Left lung (tissue), 10 donors: ENCODE data around the gene FRMD4B. TPM values are rescaled to one million over a fixed set of nuclear protein-coding genes. Genes with fewer than 3 reads are reported as not detected.
A peak's percentile ranks its signal among the peaks of the same experiment; 100 is the strongest.

ENCODE experiments used
- ATAC-seq: fragments of 200-7000 bp; cut with Tn5 transposase; one replicate; pipeline ENCODE4 v1.9.1; 2020; ENCODE audit warnings: moderate library complexity
- DNase-seq, 4 donors: peaks; one replicate each; pipeline ENCODE4 v3.0.0-alpha.2; 2013 to 2020
- H3K27ac ChIP-seq, 2 donors: fragments of 200-600 bp; sonication (generic) in 1 of 2; one replicate each; pipeline versions ENCODE4 v1.5.0 to v1.8.0; 2020 to 2021
- H3K27me3 ChIP-seq, 2 donors: fragments of 200-600 bp; sonication (generic) in 1 of 2; one replicate each; pipeline versions ENCODE4 v1.5.0 to v1.8.0; 2020 to 2021
- H3K36me3 ChIP-seq, 2 donors: fragments of 200-600 bp; sonication (generic) in 1 of 2; one replicate each; pipeline versions ENCODE4 v1.5.0 to v1.8.0; 2020 to 2021
- H3K4me1 ChIP-seq, 2 donors: fragments of 200-600 bp; one replicate each; pipeline ENCODE4 v1.8.0; 2021
- H3K4me3 ChIP-seq, 2 donors: fragments of 200-600 bp; sonication (generic) in 1 of 2; one replicate each; pipeline versions ENCODE4 v1.5.0 to v1.8.0; 2020 to 2021; ENCODE audit warnings: mild to moderate bottlenecking in 1 of 2
- H3K9me3 ChIP-seq, 2 donors: fragments of 200-600 bp; sonication (generic) in 1 of 2; one replicate each; pipeline versions ENCODE4 v1.5.0 to v1.8.0; 2020 to 2021
- CTCF ChIP-seq, 2 donors: fragments of 200-600 bp; sonication (generic) in 1 of 2; IDR thresholded peaks; one replicate each; pipeline versions ENCODE4 v1.5.0 to v1.8.0; 2021; ENCODE audit warnings: antibody characterized with exemption in 2 of 2
- intact Hi-C, 2 donors: fragments of 100-400 bp; cut with DNase I; formaldehyde crosslinking; loops; one replicate each; pipeline versions ENCODE4 v1.11.2 to v1.14.2; 2022
- polyA plus RNA-seq, 6 donors: library from polyadenylated mRNA; unstranded; fragments of 120-200 nt; gene quantifications; one replicate each; pipeline ENCODE4 v1.2.1, GENCODE V29; 2013; ENCODE audit not compliant: insufficient read length in 6 of 6
- total RNA-seq, 2 donors: library from RNA; stranded (reverse); fragmentation: NEBNext Ultra II Directional; extraction: Animal tissue kit (Norgen Biotek cat#: 25700); gene quantifications; one replicate each; pipeline ENCODE4 v1.2.1, GENCODE V29; 2021
- donor health status: DM: no; HTN: yes; CAD: no.
- donor health status: DM: no; HTN: no; CAD: no.

Gene FRMD4B
- total and polyA plus RNA-seq, 8 donors = 49.0 to 78.7 (median 71.1) TPM

GRCh38 chr3:69290430-69290829, 95.5 kb downstream of the FRMD4B start:
- no peak overlapping the region for H3K4me3 ChIP-seq
- H3K9me3 ChIP-seq = no peaks in the 10 kb centered on the region
- no peak for TF ChIP-seq CTCF (IDR thresholded peaks at IDR 0.05)
- H3K4me1 ChIP-seq = peaks cover 0 to 7% of the 10 kb centered on the region in 2 donors
- H3K27ac ChIP-seq = no peak overlapping the region
- no peaks in the 10 kb centered on the region for H3K27me3 ChIP-seq
- ATAC-seq (no peak), DNase-seq (no peak)
- intact Hi-C loops = no loop called here
- H3K36me3 ChIP-seq = peaks cover 0 to 30% of the 10 kb centered on the region in 2 donors

- Histone ChIP-seq H3K36me3 (peaks cover 0 to 27% of the 10 kb centered on the region in 2 donors), H3K4me1 (peaks cover 0 to 7% of the 10 kb centered on the region in 2 donors), H3K4me3 (no peak overlapping the region), H3K9me3 (no peaks in the 10 kb centered on the region), H3K27me3 (no peaks in the 10 kb centered on the region), H3K27ac (no peak overlapping the region)
- DNase-seq (peak in 1 of 4 donors; percentile 65), ATAC-seq (peak; percentile 81)
- TF ChIP-seq CTCF (IDR thresholded peaks at IDR 0.05) = no peak
- intact Hi-C loops = no loop called here
These were observed 95.9 kb downstream of the FRMD4B start for GRCh38 chr3:69290006-69290405.

- Histone ChIP-seq H3K9me3 (no peaks in the 10 kb centered on the region), H3K36me3 (peaks cover 0 to 26% of the 10 kb centered on the region in 2 donors), H3K27ac (peak overlapping the region in 1 of 2 donors; percentile 8), H3K27me3 (no peaks in the 10 kb centered on the region), H3K4me1 (no peaks in the 10 kb centered on the region), H3K4me3 (no peak overlapping the region)
- DNase-seq (no peak), ATAC-seq (no peak)
- intact Hi-C loops = no loop called here
- TF ChIP-seq CTCF (IDR thresholded peaks at IDR 0.05) = no peak
These were observed 97.6 kb downstream of the FRMD4B start for GRCh38 chr3:69288161-69288895.

- Histone ChIP-seq H3K27me3 (no peaks in the 10 kb centered on the region), H3K27ac (no peak overlapping the region), H3K36me3 (peaks cover 0 to 30% of the 10 kb centered on the region in 2 donors), H3K4me1 (no peaks in the 10 kb centered on the region), H3K4me3 (no peak overlapping the region), H3K9me3 (no peaks in the 10 kb centered on the region)
- ATAC-seq = no peak
- DNase-seq = no peak
- no peak for TF ChIP-seq CTCF (IDR thresholded peaks at IDR 0.05)
- intact Hi-C loops = no loop called here
These were observed 101.8 kb downstream of the FRMD4B start for GRCh38 chr3:69283913-69284611.

- DNase-seq (no peak), ATAC-seq (no peak)
- intact Hi-C loops = no loop called here
- peaks cover 0 to 29% of the 10 kb centered on the region in 2 donors for H3K36me3 ChIP-seq
- H3K9me3 ChIP-seq = no peaks in the 10 kb centered on the region
- H3K4me3 ChIP-seq = no peak overlapping the region
- H3K27ac ChIP-seq = no peak overlapping the region
- H3K4me1 ChIP-seq = no peaks in the 10 kb centered on the region
- H3K27me3 ChIP-seq = no peaks in the 10 kb centered on the region
- TF ChIP-seq CTCF (IDR thresholded peaks at IDR 0.05) = no peak
These were observed 102.4 kb downstream of the FRMD4B start for GRCh38 chr3:69283496-69283895.
